Spleen (tissue), 11 donors: ENCODE results near the gene TBC1D16. TPM values are rescaled to one million over a fixed set of nuclear protein-coding genes. Genes with fewer than 3 reads are reported as not detected.

ENCODE experiments used
- DNase-seq: peaks from one replicate; pipeline ENCODE4 v3.0.0-alpha.2; 2020
- H3K27ac ChIP-seq, 8 donors: fragments of 200-600 bp; sonication (generic) in 7 of 8; 1 replicate in 4 of 8; 2 replicates in 4 of 8; pipeline versions ENCODE4 v1.5.0 to v1.8.0; 2016 to 2021; ENCODE audit warnings: inconsistent platforms in 4 of 8, mild to moderate bottlenecking in 4 of 8, moderate library complexity in 1 of 8
- H3K27me3 ChIP-seq, 7 donors: fragments of 200-600 bp; sonication (generic) in 6 of 7; replicated peaks in 1 of 7; 1 replicate in 4 of 7; 2 replicates in 3 of 7; pipeline versions ENCODE4 v1.5.0 to v1.8.0; 2016 to 2021; ENCODE audit warnings: inconsistent platforms in 3 of 7, mild to moderate bottlenecking in 1 of 7
- H3K36me3 ChIP-seq, 6 donors: fragments of 200-600 bp; sonication (generic) in 5 of 6; 1 replicate in 4 of 6; 2 replicates in 2 of 6; pipeline versions ENCODE4 v1.5.0 to v1.8.0; 2016 to 2021; ENCODE audit warnings: inconsistent platforms in 2 of 6
- H3K4me1 ChIP-seq, 6 donors: fragments of 200-600 bp; sonication (generic) in 5 of 6; 1 replicate in 3 of 6; 2 replicates in 3 of 6; pipeline versions ENCODE4 v1.5.0 to v1.8.0; 2016 to 2021; ENCODE audit warnings: inconsistent platforms in 3 of 6
- H3K4me3 ChIP-seq, 8 donors: fragments of 200-600 bp; sonication (generic) in 7 of 8; 1 replicate in 4 of 8; 2 replicates in 4 of 8; pipeline versions ENCODE4 v1.5.0 to v1.8.0; 2016 to 2021; ENCODE audit warnings: inconsistent platforms in 4 of 8, mild to moderate bottlenecking in 4 of 8, moderate library complexity in 2 of 8
- H3K9me3 ChIP-seq, 8 donors: fragments of 200-600 bp; sonication (generic) in 7 of 8; 1 replicate in 4 of 8; 2 replicates in 4 of 8; pipeline versions ENCODE4 v1.5.0 to v1.8.0; 2016 to 2021; ENCODE audit warnings: inconsistent platforms in 4 of 8
- CTCF ChIP-seq, 11 experiments: fragments of 200-600 bp in 7 of 11; fragments of 450-650 bp in 4 of 11; sonication (generic) in 4 of 11; IDR thresholded peaks in 8 of 11; conservative IDR thresholded peaks in 3 of 11; 1 replicate in 7 of 11; 2 replicates in 4 of 11; pipeline versions ENCODE4 v1.4.0 to v1.8.0; 2016 to 2021; ENCODE audit warnings: antibody characterized with exemption in 11 of 11, inconsistent platforms in 4 of 11, mild to moderate bottlenecking in 1 of 11
- POLR2A ChIP-seq, 3 donors: fragments of 450-650 bp; IDR thresholded peaks; one replicate each; pipeline ENCODE4 v1.5.1; 2017; ENCODE audit warnings: antibody characterized with exemption in 3 of 3, mild to moderate bottlenecking in 1 of 3
- POLR2AphosphoS5 ChIP-seq, 3 donors: sonication (generic); formaldehyde crosslinking; IDR thresholded peaks; one replicate each; pipeline ENCODE4 v1.5.1; 2017; ENCODE audit warnings: antibody characterized with exemption in 3 of 3
- WGBS, 5 donors: extraction: QIAGEN DNeasy Blood & Tissue Kit in 3 of 5; methylation state at CpG; one replicate each; pipeline versions ENCODE4 v1.1.5 to v1.1.7; 2013 to 2018; 5-methylcytosine and 5-hydroxymethylcytosine counted together
- intact Hi-C: fragments of 100-400 bp; cut with DNase I; formaldehyde crosslinking; loops from one replicate; pipeline ENCODE4 v1.15.0; 2023; ENCODE audit warnings: low total_unique reads
- polyA plus RNA-seq, 3 donors: library from polyadenylated mRNA; stranded (reverse); fragments of 200-250 nt; gene quantifications; one replicate each; pipeline ENCODE4 v1.2.1, GENCODE V29; 2013
- total RNA-seq, 7 donors: library from RNA; depleted of rRNA in 3 of 7; stranded (reverse); fragments of >200 nt in 3 of 7; fragmentation: NEBNext Ultra II Directional in 4 of 7; extraction: Animal tissue kit (Norgen Biotek cat#: 25700) in 4 of 7; gene quantifications; one replicate each; pipeline versions ENCODE4 v1.1.0 to v1.2.1, GENCODE V29; 2016 to 2021
- donor health status: healthy with polysubstance abuse.
- donor health status: DM: no; HTN: no; CAD: no; lungs with moderate emphysema.
- donor health status: DM: no; HTN: no; CAD: no.
- donor health status: Bipolar disorder and iron deficiency.
- donor health status: healthy.
- donor health status: DM: no; HTN: no; CAD: no.
- donor health status: DM: yes; HTN: yes; CAD: no.

Gene TBC1D16
- total and polyA plus RNA-seq, 10 donors, result 1.3 to 33.6 (median 15.7) TPM

DNA sequence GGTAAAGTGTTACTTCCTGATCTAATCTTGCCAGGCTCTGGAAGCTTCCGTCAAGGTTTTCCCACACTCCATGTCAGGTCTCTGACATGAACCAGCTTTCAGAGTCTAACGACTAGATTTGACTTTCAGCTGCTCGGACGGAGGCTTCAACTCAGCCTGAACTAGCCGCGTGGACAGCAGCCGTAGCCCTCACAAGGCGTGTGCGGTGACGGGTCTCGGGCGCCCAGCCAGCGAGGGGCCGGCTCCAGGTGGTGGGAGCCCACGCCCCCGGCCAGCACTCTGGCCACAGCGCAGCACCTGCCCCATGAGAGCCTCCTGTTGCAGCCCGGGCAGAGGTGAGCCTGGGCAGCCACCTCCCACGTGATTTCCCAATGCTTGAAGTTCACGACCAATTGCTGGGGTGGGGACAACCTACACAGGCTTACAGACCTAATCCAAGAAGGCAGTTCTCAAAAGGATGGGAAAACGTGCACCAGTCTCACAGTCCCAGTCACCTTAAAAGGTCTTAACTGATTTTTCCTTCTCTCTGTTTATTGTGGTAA is 45.5 kb downstream of the TBC1D16 start:
- WGBS, 5 donors, result 66 to 87% (median 75%) methylated on average over 13 to 21 of the region's 21 CpGs
- Histone ChIP-seq H3K9me3 (no peaks in the 10 kb centered on the region), H3K36me3 (no peaks in the 10 kb centered on the region), H3K4me1 (peaks cover 25 to 98% (median 63%) of the 10 kb centered on the region in 6 donors), H3K27ac (peak overlapping the region in 2 of 8 donors; percentile 50 to 71), H3K4me3 (no peak overlapping the region), H3K27me3 (peaks cover 0 to 22% (median 0%) of the 10 kb centered on the region in 7 donors)
- intact Hi-C loops, result loop anchor here (5.0 kb wide), 1 partner anchor 193 kb away; the partner anchor contains the start of gene CBX8
- TF ChIP-seq POLR2AphosphoS5 (IDR thresholded peaks at IDR 0.05) (no peak), POLR2A (IDR thresholded peaks at IDR 0.05) (no peak), CTCF (IDR thresholded peaks at IDR 0.05 in 8 of 11, conservative IDR thresholded peaks at IDR 0.05 in 3 of 11) (no peak)
- no peak for DNase-seq

GRCh38 chr17:79989106-79989835 is 46.4 kb downstream of the TBC1D16 start:
- peaks cover 0 to 22% (median 0%) of the 10 kb centered on the region in 7 donors for H3K27me3 ChIP-seq
- 88 to 95% (median 93%) methylated on average over 19 to 20 of the region's 20 CpGs for WGBS, 5 donors
- H3K4me3 ChIP-seq, result no peak overlapping the region
- no peaks in the 10 kb centered on the region for H3K9me3 ChIP-seq
- no peaks in the 10 kb centered on the region for H3K36me3 ChIP-seq
- peak; percentile 56 for DNase-seq
- no peak for TF ChIP-seq POLR2A (IDR thresholded peaks at IDR 0.05)
- no peak for TF ChIP-seq POLR2AphosphoS5 (IDR thresholded peaks at IDR 0.05)
- no peak for TF ChIP-seq CTCF (IDR thresholded peaks at IDR 0.05 in 8 of 11, conservative IDR thresholded peaks at IDR 0.05 in 3 of 11)
- intact Hi-C loops, result loop anchor here (10.0 kb wide), 1 partner anchor 144 kb away; no protein-coding TSS in a partner anchor
- H3K4me1 ChIP-seq, result peaks cover 25 to 98% (median 60%) of the 10 kb centered on the region in 6 donors
- H3K27ac ChIP-seq, result peak overlapping the region in 3 of 8 donors; percentile 50 to 71 (median 51)

GRCh38 chr17:79988185-79988971 is 47.3 kb downstream of the TBC1D16 start:
- peaks cover 19 to 98% (median 53%) of the 10 kb centered on the region in 6 donors for H3K4me1 ChIP-seq
- H3K4me3 ChIP-seq, result no peak overlapping the region
- no peaks in the 10 kb centered on the region for H3K36me3 ChIP-seq
- WGBS, 5 donors, result 66 to 81% (median 72%) methylated on average over 24 to 28 of the region's 28 CpGs
- intact Hi-C loops, result loop anchor here (10.0 kb wide), 1 partner anchor 144 kb away; no protein-coding TSS in a partner anchor
- peak; percentile 72 for DNase-seq
- peaks cover 0 to 22% (median 0%) of the 10 kb centered on the region in 7 donors for H3K27me3 ChIP-seq
- no peaks in the 10 kb centered on the region for H3K9me3 ChIP-seq
- H3K27ac ChIP-seq, result peak overlapping the region in 7 of 8 donors; percentile 26 to 71 (median 54)
- TF ChIP-seq POLR2AphosphoS5 (IDR thresholded peaks at IDR 0.05) (peak; percentile 41 to 55 (median 53)), POLR2A (IDR thresholded peaks at IDR 0.05) (no peak)

DNA sequence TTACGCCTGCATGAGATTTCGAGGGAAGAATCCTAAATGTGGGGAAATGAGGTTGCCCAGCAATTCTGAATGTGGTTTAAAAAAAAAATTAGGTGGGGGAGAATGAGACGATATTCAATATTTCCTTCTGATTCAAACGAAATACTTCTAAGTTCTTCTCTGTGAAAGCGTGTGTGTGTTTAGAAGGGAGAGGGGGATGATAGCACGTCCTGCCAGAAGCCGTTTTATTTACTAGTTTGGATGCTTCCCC is 47.8 kb downstream of the TBC1D16 start:
- H3K27ac ChIP-seq, result peak overlapping the region in 7 of 8 donors; percentile 26 to 71 (median 54)
- H3K27me3 ChIP-seq, result peaks cover 0 to 18% (median 0%) of the 10 kb centered on the region in 7 donors
- H3K36me3 ChIP-seq, result no peaks in the 10 kb centered on the region
- peaks cover 16 to 97% (median 49%) of the 10 kb centered on the region in 6 donors for H3K4me1 ChIP-seq
- H3K9me3 ChIP-seq, result no peaks in the 10 kb centered on the region
- WGBS, 5 donors, result 61 to 81% (median 75%) methylated on average over 7 of the region's 7 CpGs
- DNase-seq, result no peak
- intact Hi-C loops, result loop anchor here (10.0 kb wide), 1 partner anchor 143 kb away; no protein-coding TSS in a partner anchor
- H3K4me3 ChIP-seq, result no peak overlapping the region
- TF ChIP-seq CTCF (IDR thresholded peaks at IDR 0.05 in 8 of 11, conservative IDR thresholded peaks at IDR 0.05 in 3 of 11) (no peak), POLR2AphosphoS5 (IDR thresholded peaks at IDR 0.05) (no peak), POLR2A (IDR thresholded peaks at IDR 0.05) (no peak)
